B cell (primary cell): Measurements from ENCODE around the gene GRPR. TPM values are rescaled to one million over a fixed set of nuclear protein-coding genes. Genes with fewer than 3 reads are reported as not detected.

Experiments used
- ATAC-seq: fragments of 200-7000 bp; cut with Tn5 transposase; one replicate; pipeline ENCODE4 v1.10.0; 2021; ENCODE audit warnings: low read depth, mild to moderate bottlenecking, moderate number of reproducible peaks, moderate library complexity
- CTCF ChIA-PET: fragments of 350-600 bp; sonication (Branson Sonifier 250); formaldehyde crosslinking; loops from one replicate; lab custom pipeline; 2021; ENCODE audit warnings: antibody characterized with exemption, inconsistent platforms; lab: Charles Lee
- POLR2A ChIA-PET: fragments of 350-600 bp; sonication (Branson Sonifier 250); formaldehyde crosslinking; loops from one replicate; lab custom pipeline; 2021; ENCODE audit warnings: antibody characterized with exemption; lab: Charles Lee
- DNase-seq: peaks from one replicate; pipeline ENCODE4 v3.0.0; 2013
- H2AFZ ChIP-seq: 2 replicates; pipeline ENCODE4 v1.6.1; 2012; ENCODE audit warnings: mild to moderate bottlenecking, low read depth, low read length; ENCODE audit not compliant: insufficient read depth, poor library complexity, severe bottlenecking
- H3K27ac ChIP-seq, 2 donors: 1 replicate in 1 of 2; 2 replicates in 1 of 2; pipeline ENCODE4 v1.5.1; 2012 to 2013; ENCODE audit warnings: low read length in 2 of 2, mild to moderate bottlenecking in 2 of 2, moderate library complexity in 1 of 2
- H3K27me3 ChIP-seq, 4 experiments: fragments of 200-600 bp in 1 of 4; sonication (generic) in 1 of 4; replicated peaks in 1 of 4; 1 replicate in 2 of 4; 2 replicates in 2 of 4; pipeline versions ENCODE4 v1.6.1 to v1.7.0; 2013 to 2016; ENCODE audit warnings: low read length in 3 of 4, mild to moderate bottlenecking in 2 of 4, mixed read lengths in 1 of 4, moderate library complexity in 1 of 4; ENCODE audit not compliant: insufficient read depth in 4 of 4, control insufficient read depth in 3 of 4; ENCODE audit errors: control extremely low read depth in 1 of 4
- H3K36me3 ChIP-seq, 2 experiments: replicated peaks in 1 of 2; 1 replicate in 1 of 2; 2 replicates in 1 of 2; pipeline versions ENCODE4 v1.6.1 to v1.7.1; 2013; ENCODE audit warnings: low read length in 1 of 2; ENCODE audit not compliant: insufficient read depth in 2 of 2, control insufficient read depth in 1 of 2; ENCODE audit errors: control extremely low read depth in 1 of 2, extremely low read depth in 1 of 2
- H3K4me1 ChIP-seq, 2 donors: fragments of 200-600 bp in 1 of 2; sonication (generic) in 1 of 2; 1 replicate in 1 of 2; 2 replicates in 1 of 2; pipeline versions ENCODE4 v1.5.1 to v1.6.1; 2013 to 2017; ENCODE audit warnings: low read length in 2 of 2; ENCODE audit not compliant: control insufficient read depth in 2 of 2, insufficient read depth in 2 of 2
- H3K4me2 ChIP-seq: replicated peaks from 2 replicates; pipeline ENCODE3; 2012; ENCODE audit warnings: mild to moderate bottlenecking, low read depth, low read length; ENCODE audit not compliant: poor library complexity, severe bottlenecking
- H3K4me3 ChIP-seq, 5 experiments: fragments of 200-600 bp in 1 of 5; sonication (generic) in 1 of 5; 1 replicate in 3 of 5; 2 replicates in 2 of 5; pipeline versions ENCODE4 v1.5.1 to v1.7.0; 2011 to 2016; ENCODE audit warnings: low read length in 4 of 5, mild to moderate bottlenecking in 4 of 5, low read depth in 2 of 5, control low read depth in 1 of 5, moderate library complexity in 1 of 5; ENCODE audit not compliant: insufficient read depth in 1 of 5; ENCODE audit errors: control extremely low read depth in 1 of 5, extremely low read depth in 1 of 5
- H3K79me2 ChIP-seq: fragments of 200-600 bp; sonication (generic); one replicate; pipeline ENCODE4 v1.6.0; 2016; ENCODE audit warnings: low read length; ENCODE audit not compliant: control insufficient read depth, insufficient read depth
- H3K9ac ChIP-seq: fragments of 200-600 bp; sonication (generic); 2 replicates; pipeline ENCODE4 v1.6.1; 2017; ENCODE audit warnings: mild to moderate bottlenecking, low read length, moderate library complexity
- H3K9me3 ChIP-seq, 3 donors: one replicate each; pipeline versions ENCODE4 v1.6.1 to v1.7.1; 2013; ENCODE audit warnings: low read length in 2 of 3; ENCODE audit not compliant: control insufficient read depth in 2 of 3, insufficient read depth in 1 of 3; ENCODE audit errors: control extremely low read depth in 1 of 3
- H4K20me1 ChIP-seq: 2 replicates; pipeline ENCODE4 v1.6.0; 2012; ENCODE audit warnings: mild to moderate bottlenecking, low read length; ENCODE audit not compliant: insufficient read depth, control insufficient read depth, poor library complexity, severe bottlenecking
- H3K27ac Mint-ChIP-seq: one replicate; pipeline ENCODE4 v1.8.0; 2021; ENCODE audit warnings: mixed read lengths
- H3K27me3 Mint-ChIP-seq: one replicate; pipeline ENCODE4 v1.8.0; 2021; ENCODE audit warnings: mixed read lengths
- H3K4me1 Mint-ChIP-seq: one replicate; pipeline ENCODE4 v1.8.0; 2021; ENCODE audit warnings: mixed read lengths
- H3K4me3 Mint-ChIP-seq: one replicate; pipeline ENCODE4 v1.8.0; 2021; ENCODE audit warnings: mixed read lengths
- H3K9me3 Mint-ChIP-seq: one replicate; pipeline ENCODE4 v1.8.0; 2022; ENCODE audit warnings: mixed read lengths; ENCODE audit not compliant: insufficient read depth
- EZH2 ChIP-seq: IDR thresholded peaks from 2 replicates; pipeline ENCODE4 v1.6.1; 2012; ENCODE audit warnings: borderline replicate concordance, low read depth, mild to moderate bottlenecking, moderate library complexity, low read length; ENCODE audit not compliant: insufficient read depth, poor library complexity, severe bottlenecking
- WGBS: methylation state at CpG from one replicate; pipeline ENCODE4 v1.1.5; 2013; ENCODE audit warnings: missing lambda C conversion rate; ENCODE audit not compliant: insufficient coverage; 5-methylcytosine and 5-hydroxymethylcytosine counted together
- intact Hi-C: fragments of 100-400 bp; cut with micrococcal nuclease; formaldehyde crosslinking; loops from one replicate; pipeline ENCODE4 v1.10.0; 2022
- polyA plus RNA-seq: library from polyadenylated mRNA; depleted of rRNA; stranded (reverse); fragments of >200 nt; gene quantifications from 2 replicates; pipeline ENCODE4 v1.2.3, GENCODE V29; 2012
- total RNA-seq, 2 donors: library from RNA; stranded (reverse); fragments of 120-200 nt in 1 of 2; gene quantifications; 1 replicate in 1 of 2; 2 replicates in 1 of 2; pipeline versions ENCODE4 v1.2.3 to v1.2.4, GENCODE V29; 2013 to 2022
- TF ChIP-seq, protein P1 (sequence below): fragments of 200-600 bp; IDR thresholded peaks from one replicate; pipeline ENCODE4 v1.8.0; 2022; ENCODE audit warnings: antibody characterized with exemption, mild to moderate bottlenecking

Gene GRPR
- total and polyA plus RNA-seq, 2 donors (not counting 1 experiment from before 2014, with no cell fraction given) = 0.30 to 0.42 TPM

DNA sequence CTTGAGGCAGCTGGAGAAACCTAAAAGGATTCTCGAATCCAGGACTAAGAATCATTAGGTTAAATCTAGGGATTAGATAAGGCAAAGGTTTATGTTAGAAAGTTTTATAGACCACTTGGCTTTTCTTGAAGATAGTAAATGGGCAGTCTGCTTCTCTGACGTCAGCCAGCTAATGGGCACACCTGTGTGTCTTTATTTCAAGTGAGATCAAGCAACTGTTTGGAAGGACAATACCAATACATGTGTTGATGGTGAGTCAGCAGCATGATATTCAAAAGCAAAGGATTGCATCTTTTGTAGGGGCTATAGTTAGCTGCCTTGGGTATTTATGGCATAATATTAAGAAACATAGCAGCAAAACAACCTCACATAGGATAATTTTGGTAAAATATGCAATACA lies 46.5 kb upstream of the GRPR start:
- Histone ChIP-seq H3K79me2 (no peaks in the 10 kb centered on the region), H3K27me3 (peaks cover 0 to 4% (median 0%) of the 10 kb centered on the region in 4 experiments), H4K20me1 (no peaks in the 10 kb centered on the region), H3K27ac (no peak overlapping the region), H3K4me3 (no peak overlapping the region), H3K9me3 (no peaks in the 10 kb centered on the region), H3K4me2 (no peak overlapping the region), H3K9ac (no peak overlapping the region), H3K36me3 (no peaks in the 10 kb centered on the region), H3K4me1 (no peaks in the 10 kb centered on the region), H2AFZ (no peak overlapping the region)
- ChIA-PET CTCF (no interaction called here), POLR2A (no interaction called here)
- no peak for TF ChIP-seq EZH2
- no peak overlapping the region for H3K4me3 Mint-ChIP-seq
- intact Hi-C loops = no loop called here
- no peaks in the 10 kb centered on the region for H3K27me3 Mint-ChIP-seq
- H3K4me1 Mint-ChIP-seq = no peaks in the 10 kb centered on the region
- WGBS = no CpG with 5 or more reads among the region's 2 CpGs
- no peak overlapping the region for H3K27ac Mint-ChIP-seq
- no peaks in the 10 kb centered on the region for H3K9me3 Mint-ChIP-seq
- no peak for ATAC-seq
- DNase-seq = no peak

DNA sequence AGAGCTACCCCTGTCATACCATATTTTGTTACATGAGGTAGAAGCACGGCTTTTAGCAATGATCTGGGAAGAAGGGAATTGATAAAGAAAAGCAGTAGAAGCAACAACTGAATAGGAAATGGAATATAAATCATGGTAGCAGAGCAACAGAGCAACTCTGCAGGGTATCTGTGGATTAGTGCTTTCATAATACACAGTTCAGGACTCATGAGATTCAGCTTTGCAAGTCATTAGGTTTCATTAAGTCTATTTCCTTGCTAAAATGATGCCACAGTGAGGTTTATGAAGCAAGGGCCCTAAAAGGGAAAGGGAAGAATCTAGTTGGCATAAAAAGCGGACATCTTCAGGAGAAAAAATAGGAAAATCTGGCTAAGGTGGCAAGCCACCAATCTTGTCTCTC lies 45.6 kb upstream of the GRPR start:
- Histone ChIP-seq H3K4me1 (no peaks in the 10 kb centered on the region), H3K27ac (no peak overlapping the region), H3K36me3 (no peaks in the 10 kb centered on the region), H3K4me2 (no peak overlapping the region), H3K79me2 (no peaks in the 10 kb centered on the region), H3K4me3 (no peak overlapping the region), H3K9ac (no peak overlapping the region), H2AFZ (no peak overlapping the region), H3K9me3 (no peaks in the 10 kb centered on the region), H4K20me1 (no peaks in the 10 kb centered on the region), H3K27me3 (peaks cover 0 to 4% (median 0%) of the 10 kb centered on the region in 4 experiments)
- Mint-ChIP-seq H3K9me3 (no peaks in the 10 kb centered on the region), H3K27ac (no peak overlapping the region), H3K4me1 (no peaks in the 10 kb centered on the region), H3K4me3 (no peak overlapping the region), H3K27me3 (no peaks in the 10 kb centered on the region)
- POLR2A ChIA-PET = no interaction called here
- TF ChIP-seq EZH2 = no peak
- TF ChIP-seq, protein P1, sequence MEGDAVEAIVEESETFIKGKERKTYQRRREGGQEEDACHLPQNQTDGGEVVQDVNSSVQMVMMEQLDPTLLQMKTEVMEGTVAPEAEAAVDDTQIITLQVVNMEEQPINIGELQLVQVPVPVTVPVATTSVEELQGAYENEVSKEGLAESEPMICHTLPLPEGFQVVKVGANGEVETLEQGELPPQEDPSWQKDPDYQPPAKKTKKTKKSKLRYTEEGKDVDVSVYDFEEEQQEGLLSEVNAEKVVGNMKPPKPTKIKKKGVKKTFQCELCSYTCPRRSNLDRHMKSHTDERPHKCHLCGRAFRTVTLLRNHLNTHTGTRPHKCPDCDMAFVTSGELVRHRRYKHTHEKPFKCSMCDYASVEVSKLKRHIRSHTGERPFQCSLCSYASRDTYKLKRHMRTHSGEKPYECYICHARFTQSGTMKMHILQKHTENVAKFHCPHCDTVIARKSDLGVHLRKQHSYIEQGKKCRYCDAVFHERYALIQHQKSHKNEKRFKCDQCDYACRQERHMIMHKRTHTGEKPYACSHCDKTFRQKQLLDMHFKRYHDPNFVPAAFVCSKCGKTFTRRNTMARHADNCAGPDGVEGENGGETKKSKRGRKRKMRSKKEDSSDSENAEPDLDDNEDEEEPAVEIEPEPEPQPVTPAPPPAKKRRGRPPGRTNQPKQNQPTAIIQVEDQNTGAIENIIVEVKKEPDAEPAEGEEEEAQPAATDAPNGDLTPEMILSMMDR = no peak
- DNase-seq (no peak), ATAC-seq (no peak)
- CTCF ChIA-PET = no interaction called here
- intact Hi-C loops = no loop called here
- WGBS = no CpG with 5 or more reads among the region's 2 CpGs
